Activated gamma-delta T cell treated with anti-CD3 and anti-CD28 coated beads, Interleukin-2, amount 50 U/mL, for 16 hours (primary cell): ENCODE measurements around the gene SMC1B.
"Not testable (repeated sequence)": the region's sequence is repeated elsewhere in the genome, so short reads cannot be mapped to it uniquely, and the experiment has no call there.

ENCODE experiments used
- DNase-seq: peaks from one replicate; pipeline ENCODE4 v3.0.0-alpha.2; 2020; ENCODE audit warnings: low read depth

SMC1B gene

DNA sequence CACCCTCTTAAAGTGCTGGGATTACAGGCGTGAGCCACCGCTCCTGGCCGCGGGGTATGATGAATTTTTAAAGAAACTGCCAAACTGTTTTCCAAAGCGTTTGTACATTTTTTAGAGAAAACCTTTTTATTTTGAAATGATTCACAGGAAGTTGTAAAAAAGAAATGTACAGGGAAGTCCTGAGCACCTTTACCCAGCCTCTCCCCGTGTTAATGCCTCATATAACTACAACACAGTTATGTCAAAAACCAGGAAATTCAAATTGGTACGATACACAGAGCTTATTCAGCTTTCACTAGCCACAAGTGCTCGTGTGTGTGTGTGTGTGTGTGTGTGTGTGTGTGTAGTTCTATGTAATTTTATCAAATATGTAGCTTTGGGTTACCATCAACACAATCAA, 110.6 kb downstream of the SMC1B start:
- DNase-seq, result no peak

DNA sequence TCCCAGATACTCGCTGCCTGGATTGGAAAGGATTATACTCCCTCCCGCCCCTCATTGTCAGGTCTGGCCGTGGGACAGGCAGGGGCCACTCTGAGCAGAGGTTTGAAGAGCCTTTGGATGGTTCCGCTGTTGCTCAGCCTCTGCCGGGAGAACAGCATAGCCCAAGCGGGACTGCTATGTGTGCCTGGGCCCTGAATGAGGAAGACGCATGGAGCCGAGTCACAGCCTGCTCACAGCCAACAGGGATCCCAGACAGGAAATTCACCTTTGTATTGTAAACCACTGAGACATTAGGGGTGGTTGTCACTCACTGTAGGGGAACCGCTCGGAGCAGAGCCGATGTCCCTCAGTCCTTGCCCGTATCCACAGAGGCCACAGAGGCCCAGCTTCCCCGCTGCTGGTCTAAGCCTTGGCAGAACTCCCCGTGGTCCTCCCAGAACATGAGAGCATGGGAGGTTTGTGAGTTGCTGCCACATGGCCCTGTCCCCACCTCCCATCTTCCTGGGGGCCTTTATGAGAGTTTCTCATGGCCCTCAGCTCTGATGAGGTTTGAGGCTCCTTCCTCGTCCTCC, 114.4 kb downstream of the SMC1B start:
- no peak for DNase-seq

DNA sequence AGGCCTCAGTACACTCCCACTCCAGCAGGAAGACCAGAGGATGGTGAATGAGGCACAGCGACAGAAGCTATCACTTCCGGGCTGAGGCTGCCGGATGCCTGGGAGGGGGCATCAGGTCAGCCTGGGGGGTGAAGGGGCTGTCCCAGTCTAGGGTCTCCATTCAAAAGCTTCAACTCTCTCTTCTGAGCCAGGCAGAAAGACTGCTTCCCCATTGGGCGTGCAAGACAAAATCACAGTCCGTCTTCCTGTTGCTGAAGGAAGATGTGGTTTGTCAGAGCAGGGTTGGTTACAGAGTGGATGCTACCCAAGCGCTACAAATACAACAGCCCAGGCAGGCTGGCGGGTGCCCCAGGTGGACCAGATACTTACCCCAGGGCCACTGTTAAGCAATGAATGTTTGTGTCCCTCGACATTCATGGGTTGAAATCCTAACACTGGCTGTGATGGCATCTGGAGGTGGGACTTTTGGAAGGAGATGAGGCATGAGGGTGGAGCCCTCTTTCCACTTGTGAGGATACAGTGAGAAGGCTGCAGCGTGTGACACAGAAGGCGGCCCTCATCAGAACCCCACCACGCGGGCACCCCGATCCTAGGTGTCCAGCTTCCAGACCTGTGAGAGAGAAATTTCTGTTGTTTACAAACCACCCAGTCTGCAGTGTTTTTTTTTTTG, 116.6 kb downstream of the SMC1B start:
- DNase-seq, result no peak

DNA sequence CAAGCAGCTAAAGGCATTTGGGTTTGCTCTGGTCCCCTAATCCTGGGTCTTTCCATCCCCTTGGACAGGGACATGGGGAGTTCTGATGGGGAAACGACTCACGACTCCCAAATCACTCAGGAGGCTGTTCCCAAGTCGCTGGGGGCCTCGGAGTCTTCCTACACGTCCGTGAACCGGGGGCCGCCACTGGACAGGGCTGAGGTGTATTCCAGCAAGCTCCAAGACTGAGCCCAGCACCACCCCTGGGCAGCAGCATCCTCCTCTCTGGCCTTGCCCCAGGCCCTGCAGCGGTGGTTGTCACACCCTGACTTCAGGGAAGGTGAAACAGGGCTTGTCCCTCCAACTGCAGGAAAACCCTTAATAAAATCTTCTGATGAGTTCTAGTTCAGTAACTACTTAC, 117.9 kb downstream of the SMC1B start:
- DNase-seq, result no peak

DNA sequence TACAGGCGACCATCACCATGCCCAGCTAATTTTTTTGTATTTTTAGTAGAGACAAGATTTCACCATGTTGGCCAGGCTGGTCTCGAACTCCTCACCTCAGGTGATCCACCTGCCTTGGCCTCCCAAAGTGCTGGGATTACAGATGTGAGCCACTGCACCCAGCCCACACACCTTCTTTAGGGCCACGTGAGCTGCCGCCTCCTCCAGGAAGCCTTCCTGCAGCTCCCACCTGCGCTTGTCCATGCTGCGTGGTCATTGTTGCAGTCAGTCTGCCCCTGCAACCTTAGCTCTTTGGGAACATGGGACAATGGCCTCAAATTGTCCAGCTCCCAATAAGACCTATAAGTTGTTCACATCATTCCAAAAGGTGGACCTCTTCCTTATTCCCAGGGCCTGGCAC, 118.4 kb downstream of the SMC1B start:
- not testable (repeated sequence) for DNase-seq
